A673 (cell line): Measurements from ENCODE around the gene GRIN3B. TPM values are rescaled to one million over a fixed set of nuclear protein-coding genes. Genes with fewer than 3 reads are reported as not detected.

Experiments used
- BruUV-seq: library from RNA; stranded (reverse); fragments of 400-500 nt; replicated peaks from 2 replicates; lab custom pipeline; 2021; lab: Mats Ljungman, UMichigan
- CTCF ChIA-PET: fragments of 300-600 bp; sonication (Branson Sonifier 250); formaldehyde crosslinking; loops from one replicate; lab custom pipeline; 2022; ENCODE audit warnings: antibody characterized with exemption; lab: Charles Lee
- POLR2A ChIA-PET: fragments of 300-600 bp; sonication (Branson Sonifier 250); formaldehyde crosslinking; loops from one replicate; lab custom pipeline; 2022; ENCODE audit warnings: antibody characterized with exemption; ENCODE audit not compliant: low non-redundant PET; lab: Charles Lee
- DNase-seq: peaks from one replicate; pipeline ENCODE4 v3.0.0-alpha.2; 2015; ENCODE audit warnings: low spot score
- H3K27ac ChIP-seq: fragments of 200-600 bp; sonication (generic); 2 replicates; pipeline ENCODE4 v1.5.1; 2016; ENCODE audit warnings: mixed run types, low read depth, mild to moderate bottlenecking, mixed read lengths, antibody characterized with exemption, low read length; ENCODE audit not compliant: poor library complexity, severe bottlenecking
- H3K27me3 ChIP-seq: fragments of 200-600 bp; sonication (generic); replicated peaks from 2 replicates; pipeline ENCODE4 v1.6.1; 2017; ENCODE audit warnings: mixed run types, low read depth, mild to moderate bottlenecking, mixed read lengths, antibody characterized with exemption, low read length; ENCODE audit not compliant: insufficient read depth, poor library complexity
- H3K36me3 ChIP-seq: fragments of 200-600 bp; sonication (generic); 2 replicates; pipeline ENCODE4 v1.6.1; 2016; ENCODE audit warnings: mixed run types, mild to moderate bottlenecking, mixed read lengths, antibody characterized with exemption, low read length; ENCODE audit not compliant: insufficient read depth, poor library complexity, severe bottlenecking
- H3K4me1 ChIP-seq: fragments of 200-600 bp; sonication (generic); 2 replicates; pipeline ENCODE4 v1.6.1; 2017; ENCODE audit warnings: mixed run types, mild to moderate bottlenecking, mixed read lengths, antibody characterized with exemption, low read length; ENCODE audit not compliant: insufficient read depth, poor library complexity, severe bottlenecking
- H3K4me3 ChIP-seq: fragments of 200-600 bp; sonication (generic); 2 replicates; pipeline ENCODE4 v1.5.1; 2016; ENCODE audit warnings: low read depth, mixed run types, mild to moderate bottlenecking, mixed read lengths, low read length; ENCODE audit not compliant: poor library complexity, severe bottlenecking
- H3K9me3 ChIP-seq: fragments of 200-600 bp; sonication (generic); 2 replicates; pipeline ENCODE4 v1.6.1; 2016; ENCODE audit warnings: mixed run types, low read depth, mild to moderate bottlenecking, mixed read lengths, antibody characterized with exemption, low read length; ENCODE audit not compliant: poor library complexity, severe bottlenecking
- EZH2 ChIP-seq: fragments of 200-600 bp; sonication (generic); IDR thresholded peaks from 2 replicates; pipeline ENCODE4 v1.6.1; 2017; ENCODE audit warnings: borderline replicate concordance, low read depth, mild to moderate bottlenecking, mixed read lengths, antibody characterized with exemption, low read length; ENCODE audit not compliant: poor library complexity, severe bottlenecking
- intact Hi-C: fragments of 100-400 bp; cut with micrococcal nuclease; formaldehyde crosslinking; loops from one replicate; pipeline ENCODE4 v1.10.0; 2022; ENCODE audit not compliant: unreplicated experiment
- total RNA-seq: library from RNA; stranded (reverse); gene quantifications from 2 replicates; pipeline ENCODE4 v1.2.3, GENCODE V29; 2021
- TF ChIP-seq, protein P1 (sequence below): fragments of 300-800, 200-600 bp; sonication (generic); conservative IDR thresholded peaks from 2 replicates; pipeline ENCODE4 v1.5.1; 2017; ENCODE audit warnings: low read depth, mild to moderate bottlenecking, antibody characterized with exemption, low read length, moderate library complexity, mixed read lengths

The GRIN3B gene
- total RNA-seq, 1 experiment from 2014 or later = not detected

DNA sequence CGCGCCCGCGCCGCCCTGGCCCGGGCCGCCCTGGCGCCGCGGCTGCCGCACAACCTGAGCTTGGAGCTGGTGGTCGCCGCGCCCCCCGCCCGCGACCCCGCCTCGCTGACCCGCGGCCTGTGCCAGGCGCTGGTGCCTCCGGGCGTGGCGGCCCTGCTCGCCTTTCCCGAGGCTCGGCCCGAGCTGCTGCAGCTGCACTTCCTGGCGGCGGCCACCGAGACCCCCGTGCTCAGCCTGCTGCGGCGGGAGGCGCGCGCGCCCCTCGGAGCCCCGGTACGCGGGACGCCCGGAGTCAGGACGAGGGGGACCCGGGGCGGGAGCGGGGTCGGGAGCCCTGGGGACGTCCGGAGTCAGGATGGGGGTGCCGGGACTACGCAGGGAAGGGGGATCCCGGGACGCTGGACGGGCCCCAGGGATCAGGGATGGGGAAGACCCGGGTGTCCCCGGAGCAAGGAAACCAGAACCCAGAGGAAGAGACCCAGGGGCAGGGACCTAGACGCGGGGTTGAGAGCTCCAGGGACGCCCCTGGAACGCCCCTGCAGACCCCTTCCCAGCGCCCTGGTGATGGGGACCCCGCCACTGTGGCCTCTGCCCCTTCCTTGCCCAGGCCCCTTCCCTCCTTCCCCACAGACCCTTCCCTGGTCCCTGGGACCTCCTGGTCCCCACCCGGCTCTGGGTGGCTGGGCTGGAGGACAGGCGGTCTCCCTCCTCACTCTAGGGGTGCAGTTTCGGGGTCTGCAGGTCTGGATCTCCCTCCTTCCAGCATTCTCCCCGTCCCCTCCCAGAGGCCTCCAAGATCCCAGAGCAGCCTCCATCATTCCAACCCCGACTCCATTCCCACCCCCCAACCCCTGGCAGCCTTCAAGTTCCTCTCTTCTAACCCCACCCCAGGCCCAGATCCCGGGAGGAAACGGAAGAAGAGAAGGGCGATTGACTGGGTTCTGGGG is 645 bp downstream of the GRIN3B start:
- intact Hi-C loops = no loop called here
- peaks cover 50% of the 10 kb centered on the region for H3K27me3 ChIP-seq

DNA sequence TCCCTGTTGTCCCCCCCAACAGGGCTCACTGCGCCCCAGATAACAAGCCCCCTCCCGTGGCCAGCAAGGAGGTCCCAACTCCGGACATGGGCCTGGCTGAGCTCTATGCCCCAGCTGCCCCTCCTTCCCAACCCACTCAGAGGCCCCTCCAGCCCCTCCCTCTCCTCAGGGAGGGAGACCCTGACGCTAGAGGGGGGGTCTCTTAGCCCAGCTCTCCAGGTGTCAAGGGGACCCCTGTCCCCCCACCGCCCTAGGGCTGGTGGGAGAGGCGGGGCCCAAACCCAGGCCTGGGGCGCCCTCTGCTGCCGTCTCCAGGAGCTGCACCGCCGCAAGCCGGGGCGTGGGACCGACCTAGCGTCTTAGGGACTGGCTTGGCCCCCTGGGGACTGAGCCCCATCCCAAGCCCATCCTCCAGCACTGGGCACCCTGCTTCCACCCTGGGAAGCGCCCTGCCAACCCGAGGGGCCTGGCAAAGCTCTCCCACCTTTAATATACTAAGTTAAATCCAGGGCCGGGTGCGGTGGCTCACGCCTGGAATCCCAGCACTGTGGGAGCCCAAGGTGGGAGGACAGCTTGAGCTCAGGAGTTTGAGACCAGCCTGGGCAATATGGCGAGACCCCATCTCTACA is 1.4 kb downstream of the GRIN3B start:
- H3K4me3 ChIP-seq = no peak overlapping the region
- intact Hi-C loops = no loop called here

More for the DNA sequence above, 645 bp downstream of the GRIN3B start:
- Histone ChIP-seq H3K9me3 (no peaks in the 10 kb centered on the region), H3K4me3 (peak overlapping the region; percentile 17), H3K4me1 (peaks cover 20% of the 10 kb centered on the region), H3K36me3 (no peaks in the 10 kb centered on the region), H3K27ac (no peak overlapping the region)
- ChIA-PET POLR2A (interaction anchor here (0.6 kb wide), 1 partner anchor 118 kb away, joined by 4 read pairs; no protein-coding TSS in a partner anchor), CTCF (interaction anchor here (0.7 kb wide), 1 partner anchor 134 kb away, joined by 3 read pairs; no protein-coding TSS in a partner anchor)
- BruUV-seq = no TSS peak
- TF ChIP-seq EZH2 = no peak
- TF ChIP-seq, protein P1, sequence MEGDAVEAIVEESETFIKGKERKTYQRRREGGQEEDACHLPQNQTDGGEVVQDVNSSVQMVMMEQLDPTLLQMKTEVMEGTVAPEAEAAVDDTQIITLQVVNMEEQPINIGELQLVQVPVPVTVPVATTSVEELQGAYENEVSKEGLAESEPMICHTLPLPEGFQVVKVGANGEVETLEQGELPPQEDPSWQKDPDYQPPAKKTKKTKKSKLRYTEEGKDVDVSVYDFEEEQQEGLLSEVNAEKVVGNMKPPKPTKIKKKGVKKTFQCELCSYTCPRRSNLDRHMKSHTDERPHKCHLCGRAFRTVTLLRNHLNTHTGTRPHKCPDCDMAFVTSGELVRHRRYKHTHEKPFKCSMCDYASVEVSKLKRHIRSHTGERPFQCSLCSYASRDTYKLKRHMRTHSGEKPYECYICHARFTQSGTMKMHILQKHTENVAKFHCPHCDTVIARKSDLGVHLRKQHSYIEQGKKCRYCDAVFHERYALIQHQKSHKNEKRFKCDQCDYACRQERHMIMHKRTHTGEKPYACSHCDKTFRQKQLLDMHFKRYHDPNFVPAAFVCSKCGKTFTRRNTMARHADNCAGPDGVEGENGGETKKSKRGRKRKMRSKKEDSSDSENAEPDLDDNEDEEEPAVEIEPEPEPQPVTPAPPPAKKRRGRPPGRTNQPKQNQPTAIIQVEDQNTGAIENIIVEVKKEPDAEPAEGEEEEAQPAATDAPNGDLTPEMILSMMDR = no peak
- DNase-seq = no peak

DNA sequence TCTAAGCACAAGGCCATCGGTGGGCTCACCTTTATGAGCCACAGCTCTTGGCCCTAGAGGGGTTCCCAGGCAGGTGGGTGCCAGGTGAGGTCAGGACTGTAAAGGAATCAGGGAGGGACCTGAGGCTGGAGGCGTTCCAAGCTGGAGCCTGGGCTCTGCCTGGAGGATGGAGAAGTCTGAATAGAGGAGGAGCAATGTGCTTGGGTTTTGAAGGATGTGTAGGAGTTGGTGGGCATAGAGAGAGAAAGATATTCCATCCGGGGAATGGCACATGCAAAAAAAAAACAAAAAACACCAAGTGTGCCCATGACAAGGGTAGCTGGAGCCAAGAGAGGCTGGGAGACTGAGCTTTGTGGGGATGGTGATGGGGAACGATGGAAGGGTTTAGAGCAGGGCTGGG is 2.4 kb downstream of the GRIN3B start:
- Histone ChIP-seq H3K9me3 (no peaks in the 10 kb centered on the region), H3K36me3 (no peaks in the 10 kb centered on the region), H3K4me3 (no peak overlapping the region), H3K27me3 (peaks cover 34% of the 10 kb centered on the region), H3K27ac (no peak overlapping the region), H3K4me1 (peaks cover 11% of the 10 kb centered on the region)
- TF ChIP-seq EZH2 = no peak
- TF ChIP-seq, protein P1 = no peak
- BruUV-seq = no TSS peak
- ChIA-PET CTCF (interaction anchor here (0.6 kb wide), 1 partner anchor 264 kb away, joined by 6 read pairs; no protein-coding TSS in a partner anchor), POLR2A (no interaction called here)
- intact Hi-C loops = no loop called here
- no peak for DNase-seq

More for the DNA sequence above, 1.4 kb downstream of the GRIN3B start:
- Histone ChIP-seq H3K27ac (no peak overlapping the region), H3K4me1 (peaks cover 12% of the 10 kb centered on the region), H3K9me3 (no peaks in the 10 kb centered on the region), H3K27me3 (peaks cover 44% of the 10 kb centered on the region), H3K36me3 (no peaks in the 10 kb centered on the region)
- CTCF ChIA-PET = interaction anchor here (0.7 kb wide), 1 partner anchor 135 kb away, joined by 3 read pairs; no protein-coding TSS in a partner anchor
- no TSS peak for BruUV-seq
- no peak for TF ChIP-seq EZH2
- TF ChIP-seq, protein P1 = peak; percentile 92
- DNase-seq = peak; percentile 74
- POLR2A ChIA-PET = interaction anchor here (0.6 kb wide), 1 partner anchor 70 kb away, joined by 3 read pairs; no protein-coding TSS in a partner anchor
